Right atrium auricular region (tissue), 2 donors: ENCODE measurements around the gene TMEM87B. TPM values are rescaled to one million over a fixed set of nuclear protein-coding genes. Genes with fewer than 3 reads are reported as not detected.

Experiments
- DNase-seq: peaks from one replicate; pipeline ENCODE4 v3.0.0-alpha.2; 2019; ENCODE audit warnings: low spot score
- H3K27ac ChIP-seq, 2 donors: fragments of 200-600 bp; sonication (generic); 1 replicate in 1 of 2; 2 replicates in 1 of 2; pipeline ENCODE4 v1.5.1; 2016 to 2019
- H3K27me3 ChIP-seq, 2 donors: fragments of 200-600 bp; sonication (generic); one replicate each; pipeline versions ENCODE4 v1.5.1 to v1.6.0; 2017 to 2019
- H3K36me3 ChIP-seq: fragments of 200-600 bp; sonication (generic); one replicate; pipeline ENCODE4 v1.5.1; 2016
- H3K4me1 ChIP-seq, 2 donors: fragments of 200-600 bp; sonication (generic); one replicate each; pipeline versions ENCODE4 v1.5.1 to v1.6.0; 2017 to 2019
- H3K4me3 ChIP-seq, 2 donors: fragments of 200-600 bp; sonication (generic); 1 replicate in 1 of 2; 2 replicates in 1 of 2; pipeline ENCODE4 v1.5.1; 2017 to 2019; ENCODE audit warnings: mild to moderate bottlenecking in 1 of 2, moderate library complexity in 1 of 2
- H3K9me3 ChIP-seq, 2 donors: fragments of 200-600 bp; sonication (generic); one replicate each; pipeline ENCODE4 v1.5.1; 2019
- CTCF ChIP-seq, 2 donors: fragments of 200-600 bp; sonication (generic); IDR thresholded peaks; one replicate each; pipeline ENCODE4 v1.5.1; 2019; ENCODE audit warnings: antibody characterized with exemption in 2 of 2
- total RNA-seq, 2 donors: library from RNA; depleted of rRNA; stranded (reverse); fragments of >200 nt; gene quantifications; one replicate each; pipeline ENCODE4 v1.1.0, GENCODE V29; 2016

TMEM87B gene
- total RNA-seq, 2 donors from 2014 or later = 7.7 to 8.8 TPM

GRCh38 chr2:112047537-112048235 is 7.4 kb upstream of the TMEM87B start:
- DNase-seq = no peak
- Histone ChIP-seq H3K36me3 (no peaks in the 10 kb centered on the region), H3K27ac (peak overlapping the region; percentile 15 to 60), H3K9me3 (peaks cover 0 to 6% of the 10 kb centered on the region in 2 donors), H3K4me1 (peaks cover 0 to 18% of the 10 kb centered on the region in 2 donors), H3K4me3 (no peak overlapping the region), H3K27me3 (no peaks in the 10 kb centered on the region)
- TF ChIP-seq CTCF (IDR thresholded peaks at IDR 0.05) = no peak

DNA sequence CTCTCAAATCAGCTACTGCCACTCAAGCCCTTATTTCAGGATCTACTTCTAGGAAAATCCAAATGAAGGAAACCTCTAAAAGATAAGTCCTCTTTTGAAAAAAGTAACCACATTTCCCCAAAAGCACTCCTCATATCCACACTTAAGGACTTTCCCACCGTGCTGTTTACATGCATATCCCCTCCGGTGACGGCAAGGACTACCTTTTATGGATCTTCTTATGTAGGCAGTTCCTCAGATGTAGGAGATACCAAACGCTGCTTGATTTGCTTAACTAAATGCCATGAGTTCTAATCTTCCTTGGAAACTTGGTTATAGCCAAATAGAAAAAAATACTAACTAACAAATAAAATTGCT is 6.9 kb upstream of the TMEM87B start:
- Histone ChIP-seq H3K9me3 (peaks cover 0 to 6% of the 10 kb centered on the region in 2 donors), H3K27ac (peak overlapping the region; percentile 15 to 60), H3K27me3 (no peaks in the 10 kb centered on the region), H3K4me1 (peaks cover 0 to 18% of the 10 kb centered on the region in 2 donors), H3K4me3 (no peak overlapping the region), H3K36me3 (no peaks in the 10 kb centered on the region)
- DNase-seq = no peak
- no peak for TF ChIP-seq CTCF (IDR thresholded peaks at IDR 0.05)

DNA sequence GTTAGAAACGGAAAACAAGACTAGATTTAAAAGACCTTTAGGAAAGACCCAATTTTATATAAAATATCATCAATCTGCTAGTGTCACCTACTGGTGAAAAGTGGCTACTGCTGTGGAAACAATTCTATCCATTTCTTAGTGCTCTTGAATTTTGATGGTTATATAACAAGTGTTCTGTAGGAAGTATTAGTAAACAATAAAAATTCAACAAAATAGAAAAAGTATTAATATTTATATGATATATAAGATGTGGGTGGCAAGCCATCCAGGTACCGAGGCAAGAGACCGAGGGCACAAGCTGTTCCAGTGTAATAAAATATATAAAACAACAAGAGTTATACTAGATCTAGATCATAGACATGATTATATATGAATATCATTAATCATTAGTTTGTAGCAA is 6.2 kb upstream of the TMEM87B start:
- Histone ChIP-seq H3K36me3 (no peaks in the 10 kb centered on the region), H3K27ac (no peak overlapping the region), H3K4me1 (peaks cover 0 to 25% of the 10 kb centered on the region in 2 donors), H3K4me3 (no peak overlapping the region), H3K27me3 (no peaks in the 10 kb centered on the region), H3K9me3 (peaks cover 0 to 6% of the 10 kb centered on the region in 2 donors)
- TF ChIP-seq CTCF (IDR thresholded peaks at IDR 0.05) = peak; percentile 77 to 88
- DNase-seq = no peak

DNA sequence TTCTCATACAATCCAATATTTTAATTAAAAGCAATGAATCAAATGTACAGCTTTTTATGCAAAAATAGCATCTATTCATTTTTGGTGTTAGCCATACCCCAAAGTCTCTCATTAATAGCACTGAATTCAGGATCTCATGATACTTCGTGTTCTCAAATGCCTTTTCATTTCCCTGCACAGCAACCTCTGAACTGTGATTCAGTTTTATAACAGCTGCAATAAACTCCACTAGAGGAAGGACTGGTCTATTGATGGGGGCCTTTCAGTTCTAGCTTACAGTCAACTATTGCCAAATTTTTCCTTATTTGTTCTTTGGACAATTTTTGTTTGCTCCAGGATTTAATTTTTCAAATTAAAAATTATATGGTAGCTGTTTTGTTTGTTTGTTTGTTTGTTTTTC is 4.8 kb upstream of the TMEM87B start:
- peaks cover 0 to 4% of the 10 kb centered on the region in 2 donors for H3K9me3 ChIP-seq
- no peak overlapping the region for H3K4me3 ChIP-seq
- H3K27me3 ChIP-seq = no peaks in the 10 kb centered on the region
- H3K4me1 ChIP-seq = peaks cover 0 to 26% of the 10 kb centered on the region in 2 donors
- no peak for TF ChIP-seq CTCF (IDR thresholded peaks at IDR 0.05)
- DNase-seq = no peak
- no peaks in the 10 kb centered on the region for H3K36me3 ChIP-seq
- no peak overlapping the region for H3K27ac ChIP-seq

DNA sequence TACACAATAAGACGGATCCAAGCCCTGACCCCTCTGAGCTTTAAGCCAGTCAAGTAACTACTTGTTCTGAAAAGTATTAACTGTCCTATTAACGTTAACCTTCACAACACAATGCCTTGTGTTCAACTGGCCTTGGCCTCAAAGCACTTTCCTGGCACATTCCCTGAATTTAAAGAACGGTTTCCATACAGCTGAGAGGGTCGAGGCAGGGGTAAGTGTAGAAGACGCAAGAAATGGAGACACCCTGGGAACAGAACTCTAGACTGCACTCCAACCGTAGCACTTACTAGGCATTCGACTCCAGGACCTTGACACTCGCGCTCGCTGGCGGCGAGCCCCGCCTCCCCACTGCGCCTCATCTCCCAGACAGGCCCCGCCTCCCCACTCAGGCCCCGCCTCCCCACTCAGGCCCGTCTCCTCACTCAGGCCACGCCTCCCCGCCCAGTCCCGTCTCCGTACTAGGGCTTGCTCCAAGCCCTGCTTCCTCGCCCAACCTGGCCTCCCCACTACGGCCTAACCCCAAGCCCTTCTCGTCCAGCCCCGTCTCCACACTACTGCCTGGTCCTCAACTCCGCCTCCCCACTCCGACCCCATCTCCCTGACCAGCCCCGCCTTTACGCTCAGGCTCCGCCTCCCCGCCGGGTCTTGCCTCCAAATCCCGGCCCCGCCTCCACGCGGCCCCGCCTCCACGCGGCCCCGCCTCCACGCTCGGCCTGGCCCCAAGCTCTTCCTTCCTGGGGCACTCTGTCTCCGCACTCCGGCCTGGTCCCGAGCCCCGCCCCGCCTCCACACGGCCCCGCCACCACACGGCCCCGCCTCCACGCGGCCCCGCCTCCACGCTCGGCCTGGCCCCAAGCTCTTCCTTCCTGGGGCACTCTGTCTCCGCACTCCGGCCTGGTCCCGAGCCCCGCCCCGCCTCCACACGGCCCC is 887 bp upstream of the TMEM87B start:
- peak overlapping the region; percentile 92 to 96 for H3K27ac ChIP-seq
- no peak for TF ChIP-seq CTCF (IDR thresholded peaks at IDR 0.05)
- H3K9me3 ChIP-seq = no peaks in the 10 kb centered on the region
- H3K4me1 ChIP-seq = peaks cover 0 to 32% of the 10 kb centered on the region in 2 donors
- peak; percentile 98 for DNase-seq
- no peaks in the 10 kb centered on the region for H3K27me3 ChIP-seq
- no peaks in the 10 kb centered on the region for H3K36me3 ChIP-seq
- H3K4me3 ChIP-seq = peak overlapping the region; percentile 63 to 95
